GM23248 (cell line): ENCODE measurements around the gene AFDN.

Experiments used
- EZH2 ChIP-seq: fragments of 200-600 bp; sonication (generic); IDR thresholded peaks from 2 replicates; pipeline ENCODE4 v1.6.1; 2018; ENCODE audit warnings: antibody characterized with exemption, mild to moderate bottlenecking; ENCODE audit not compliant: insufficient read depth, poor library complexity, severe bottlenecking
- EZH2phosphoT487 ChIP-seq: fragments of 200-600 bp; sonication (generic); IDR thresholded peaks from 2 replicates; pipeline ENCODE4 v1.6.1; 2018; ENCODE audit warnings: antibody characterized with exemption, moderate library complexity, mild to moderate bottlenecking, low read depth; ENCODE audit not compliant: insufficient read depth

GRCh38 chr6:167798453-167798852 is 28.3 kb upstream of the AFDN start:
- TF ChIP-seq EZH2 (no peak), EZH2phosphoT487 (no peak)
